GM12878 (cell line): ENCODE results near the gene FN3K. TPM values are rescaled to one million over a fixed set of nuclear protein-coding genes. Genes with fewer than 3 reads are reported as not detected.
A peak's percentile ranks its signal among the peaks of the same experiment; 100 is the strongest.

ENCODE experiments used
- ATAC-seq: fragments of 200-7000 bp; cut with Tn5 transposase; 3 replicates; pipeline ENCODE4 v1.9.1; 2020; ENCODE audit warnings: mild to moderate bottlenecking, moderate library complexity
- BruUV-seq: library from RNA; stranded (reverse); fragments of 400-500 nt; replicated peaks from 2 replicates; lab custom pipeline; 2021; lab: Mats Ljungman, UMichigan
- CTCF ChIA-PET: fragments of 300-600 bp; sonication (Branson Sonifier 250); formaldehyde crosslinking; extraction: SDS; loops from one replicate; lab custom pipeline; 2021; ENCODE audit warnings: inconsistent platforms; lab: Yijun Ruan, JAX
- POLR2A ChIA-PET: fragments of 350-600 bp; formaldehyde crosslinking; extraction: SDS; loops from one replicate; lab custom pipeline; 2021; ENCODE audit warnings: inconsistent platforms; lab: Charles Lee
- RAD21 ChIA-PET: fragments of 300-600 bp; sonication (Branson Sonifier 250); formaldehyde crosslinking; loops from one replicate; lab custom pipeline; 2023; ENCODE audit warnings: antibody characterized with exemption; ENCODE audit not compliant: unreplicated experiment; lab: Charles Lee
- SMC1A ChIA-PET: fragments of 300-600 bp; sonication (Branson Sonifier 250); formaldehyde crosslinking; loops from one replicate; lab custom pipeline; 2023; ENCODE audit not compliant: unreplicated experiment, uncharacterized antibody; lab: Charles Lee
- DNase-seq: peaks from one replicate; pipeline ENCODE4 v3.0.0-alpha.2; 2011; ENCODE audit warnings: low read depth, low spot score
- FAIRE-seq: peaks from 3 replicates; lab custom pipeline; 2011; peaks lifted over from hg19 to GRCh38; lab: Jason Lieb, UNC
- H2AFZ ChIP-seq: 2 replicates; pipeline ENCODE4 v1.6.0; 2011; ENCODE audit warnings: low read depth, low read length, control low read depth; ENCODE audit not compliant: control insufficient read depth
- H3K27ac ChIP-seq: 2 replicates; pipeline ENCODE4 v1.5.1; 2011; ENCODE audit warnings: control low read depth; ENCODE audit not compliant: control insufficient read depth, insufficient read depth
- H3K27me3 ChIP-seq, 2 experiments: replicated peaks in 1 of 2; 2 replicates each; pipeline versions ENCODE4 v1.6.0 to v1.6.1; 2011; ENCODE audit warnings: low read length in 1 of 2; ENCODE audit not compliant: control insufficient read depth in 2 of 2, insufficient read depth in 2 of 2
- H3K36me3 ChIP-seq, 2 experiments: 2 replicates each; pipeline ENCODE4 v1.5.1; 2011; ENCODE audit warnings: low read length in 1 of 2; ENCODE audit not compliant: control insufficient read depth in 2 of 2, insufficient read depth in 2 of 2
- H3K4me1 ChIP-seq: 2 replicates; pipeline ENCODE4 v1.6.1; 2011; ENCODE audit warnings: mild to moderate bottlenecking, low read length, moderate library complexity, mixed read lengths; ENCODE audit not compliant: control insufficient read depth, insufficient read depth
- H3K4me2 ChIP-seq: 2 replicates; pipeline ENCODE4 v1.6.0; 2011; ENCODE audit warnings: control low read depth; ENCODE audit not compliant: control insufficient read depth, insufficient read depth
- H3K4me3 ChIP-seq: fragments of 200-600 bp; sonication (generic); 2 replicates; pipeline ENCODE4 v1.5.1; 2016
- H3K79me2 ChIP-seq: 2 replicates; pipeline ENCODE4 v1.6.0; 2011; ENCODE audit warnings: low read length; ENCODE audit not compliant: control insufficient read depth, insufficient read depth
- H3K9ac ChIP-seq: 2 replicates; pipeline ENCODE4 v1.8.0; 2011; ENCODE audit warnings: low read length, control low read depth, mixed read lengths; ENCODE audit not compliant: control insufficient read depth, insufficient read depth
- H3K9me3 ChIP-seq: replicated peaks from 3 replicates; pipeline ENCODE4 v1.5.1; 2011; ENCODE audit warnings: mild to moderate bottlenecking, low read length; ENCODE audit not compliant: control insufficient read depth, insufficient read depth
- H4K20me1 ChIP-seq: 2 replicates; pipeline ENCODE4 v1.6.0; 2011; ENCODE audit not compliant: control insufficient read depth, insufficient read depth
- BACH1 ChIP-seq: fragments of 450-650 bp; IDR thresholded peaks from 2 replicates; pipeline ENCODE4 v1.6.1; 2017; ENCODE audit warnings: mild to moderate bottlenecking, borderline replicate concordance
- BHLHE40 ChIP-seq, 2 experiments: fragments of 450-650 bp in 1 of 2; IDR thresholded peaks; 2 replicates each; pipeline ENCODE4 v1.6.1; 2011 to 2017; ENCODE audit warnings: low read depth in 2 of 2, borderline replicate concordance in 1 of 2, improper control_type of control experiment in 1 of 2, low read length in 1 of 2, mild to moderate bottlenecking in 1 of 2
- GATAD2B ChIP-seq: fragments of 450-650 bp; conservative IDR thresholded peaks from 2 replicates; pipeline ENCODE4 v1.6.1; 2017; ENCODE audit warnings: low read depth, mild to moderate bottlenecking, moderate library complexity
- LARP7 ChIP-seq: fragments of 450-650 bp; IDR thresholded peaks from 2 replicates; pipeline ENCODE4 v1.6.1; 2017; ENCODE audit warnings: mild to moderate bottlenecking
- RB1 ChIP-seq: fragments of 450-650 bp; formaldehyde crosslinking; IDR thresholded peaks from 2 replicates; pipeline ENCODE4 v1.6.1; 2017; ENCODE audit warnings: mild to moderate bottlenecking, borderline replicate concordance
- SIX5 ChIP-seq: IDR thresholded peaks from 2 replicates; pipeline ENCODE4 v1.6.1; 2011; ENCODE audit warnings: mild to moderate bottlenecking, low read depth, low read length, moderate library complexity; ENCODE audit not compliant: severe bottlenecking
- SMARCA5 ChIP-seq: fragments of 450-650 bp; IDR thresholded peaks from 2 replicates; pipeline ENCODE4 v1.6.1; 2017; ENCODE audit warnings: mild to moderate bottlenecking
- ZNF217 ChIP-seq: fragments of 450-650 bp; IDR thresholded peaks from 2 replicates; pipeline ENCODE4 v1.6.1; 2017; ENCODE audit warnings: antibody characterized with exemption, mild to moderate bottlenecking
- WGBS: methylation state at CpG from one replicate; pipeline ENCODE4 v1.1.6; 2016; ENCODE audit warnings: low lambda C conversion rate; ENCODE audit not compliant: insufficient replicate concordance, insufficient coverage; ENCODE audit errors: missing lambda C conversion rate; 5-methylcytosine and 5-hydroxymethylcytosine counted together
- in situ Hi-C: fragments of 300-500 bp; cut with MboI; formaldehyde crosslinking; loops from 9 replicates; pipeline ENCODE4 v1.14.3; 2018; ENCODE audit warnings: mixed read lengths
- intact Hi-C: fragments of 100-400 bp; cut with micrococcal nuclease; formaldehyde crosslinking; loops from one replicate; pipeline ENCODE4 v1.14.2; 2022; ENCODE audit not compliant: unreplicated experiment
- polyA plus RNA-seq, 11 experiments: library from polyadenylated mRNA; depleted of rRNA in 4 of 11; unstranded in 6 of 11; stranded (reverse) in 5 of 11; fragments of >200 nt; fragmentation: Nextera tagmentation in 4 of 11; fragmentation: Illumina TruSeq in 1 of 11; extraction: Ambion mirVana in 4 of 11; extraction: Trizol in 1 of 11; gene quantifications; 1 replicate in 1 of 11; 2 replicates in 10 of 11; pipeline versions ENCODE4 v1.2.1 to v1.2.3, GENCODE V29; 2011 to 2016; ENCODE audit warnings: inconsistent platforms in 2 of 11, missing spikeins in 2 of 11, low read depth in 1 of 11
- total RNA-seq, 4 experiments: library from RNA; depleted of rRNA in 3 of 4; stranded (reverse); fragments of >200 nt in 3 of 4; fragmentation: Illumina TruSeq in 1 of 4; extraction: Trizol in 1 of 4; gene quantifications; 2 replicates each; pipeline versions ENCODE4 v1.2.1 to v1.2.3, GENCODE V29; 2013 to 2021
- TF ChIP-seq, protein P1 (sequence below): IDR thresholded peaks from 2 replicates; pipeline ENCODE4 v1.6.1; 2011; ENCODE audit warnings: low read depth, mild to moderate bottlenecking, low read length, moderate library complexity, borderline replicate concordance; ENCODE audit errors: extremely low read depth
- TF ChIP-seq, protein P2 (sequence below): IDR thresholded peaks from 2 replicates; pipeline ENCODE4 v1.6.1; 2011; ENCODE audit warnings: mild to moderate bottlenecking, low read depth, low read length, moderate library complexity; ENCODE audit not compliant: insufficient replicate concordance
- TF ChIP-seq, protein P3 (sequence below): fragments of 450-650 bp; IDR thresholded peaks from 2 replicates; pipeline ENCODE4 v1.6.1; 2017; ENCODE audit warnings: mild to moderate bottlenecking, moderate library complexity
- TF ChIP-seq, protein P4 (sequence below): fragments of 450-650 bp; conservative IDR thresholded peaks from 2 replicates; pipeline ENCODE4 v1.6.1; 2017; ENCODE audit warnings: mild to moderate bottlenecking, moderate library complexity

The FN3K gene
- total and polyA plus RNA-seq, 10 of the 15 experiments (the other 5 are each of a cell fraction or from before 2014, with no cell fraction given): 0.08 to 0.51 (median 0.17) TPM; not detected in 7

DNA sequence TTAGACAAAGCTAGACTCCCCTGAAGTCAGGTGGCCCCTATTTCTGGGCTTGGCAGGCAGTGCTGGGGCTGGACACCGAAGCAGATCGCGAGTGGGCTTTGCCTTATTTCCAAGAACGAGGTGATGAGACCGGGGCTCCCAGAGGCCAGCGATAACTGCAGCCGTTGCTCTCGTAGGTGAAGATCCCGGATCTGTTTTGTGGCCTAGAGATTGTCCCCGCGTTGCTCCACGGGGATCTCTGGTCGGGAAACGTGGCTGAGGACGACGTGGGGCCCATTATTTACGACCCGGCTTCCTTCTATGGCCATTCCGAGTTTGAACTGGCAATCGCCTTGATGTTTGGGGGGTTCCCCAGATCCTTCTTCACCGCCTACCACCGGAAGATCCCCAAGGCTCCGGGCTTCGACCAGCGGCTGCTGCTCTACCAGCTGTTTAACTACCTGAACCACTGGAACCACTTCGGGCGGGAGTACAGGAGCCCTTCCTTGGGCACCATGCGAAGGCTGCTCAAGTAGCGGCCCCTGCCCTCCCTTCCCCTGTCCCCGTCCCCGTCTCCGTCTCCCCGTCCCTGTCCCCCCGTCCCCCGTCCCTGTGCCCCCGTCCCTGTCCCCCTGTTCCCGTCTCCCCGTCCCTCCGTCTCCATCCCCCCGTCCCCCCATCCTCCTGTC is 15.0 kb downstream of the FN3K start (continued):
- TF ChIP-seq, protein P1, sequence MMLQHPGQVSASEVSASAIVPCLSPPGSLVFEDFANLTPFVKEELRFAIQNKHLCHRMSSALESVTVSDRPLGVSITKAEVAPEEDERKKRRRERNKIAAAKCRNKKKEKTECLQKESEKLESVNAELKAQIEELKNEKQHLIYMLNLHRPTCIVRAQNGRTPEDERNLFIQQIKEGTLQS: no peak
- no peak for TF ChIP-seq SIX5
- TF ChIP-seq, all 136 proteins: peak for 0

DNA sequence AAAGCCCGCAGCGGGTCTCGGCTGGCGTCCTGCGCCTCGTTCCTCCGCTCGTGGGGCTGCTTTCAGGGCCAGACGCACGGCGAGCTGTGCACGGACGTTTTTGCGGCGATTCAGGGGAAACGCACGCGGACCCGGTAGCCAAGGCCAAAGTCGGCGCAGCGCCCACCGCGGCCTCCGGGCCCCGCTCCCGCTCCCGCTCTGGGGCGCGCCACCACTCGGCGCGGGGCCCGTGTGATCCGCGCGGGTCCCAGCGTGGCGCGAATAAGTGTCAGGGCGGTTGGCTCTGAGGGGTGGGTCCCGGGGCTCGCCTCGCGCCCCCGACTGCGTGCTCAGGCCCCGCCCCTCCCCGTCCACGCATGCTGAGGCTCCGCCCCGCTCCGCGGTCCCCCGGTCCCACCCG is 15.8 kb downstream of the FN3K start:
- peak in 1 of 2 experiments; percentile 25; a peak in 1 of 4 replicates for TF ChIP-seq BHLHE40 (IDR thresholded peaks at IDR 0.05; ENCODE audit: borderline replicate concordance in 1 of 2, low read depth in 2 of 2, low read length in 1 of 2)
- peak; percentile 65 for TF ChIP-seq SMARCA5
- peak; percentile 15; the same call in 1 of the 2 replicates for TF ChIP-seq GATAD2B
- TF ChIP-seq, protein P2, sequence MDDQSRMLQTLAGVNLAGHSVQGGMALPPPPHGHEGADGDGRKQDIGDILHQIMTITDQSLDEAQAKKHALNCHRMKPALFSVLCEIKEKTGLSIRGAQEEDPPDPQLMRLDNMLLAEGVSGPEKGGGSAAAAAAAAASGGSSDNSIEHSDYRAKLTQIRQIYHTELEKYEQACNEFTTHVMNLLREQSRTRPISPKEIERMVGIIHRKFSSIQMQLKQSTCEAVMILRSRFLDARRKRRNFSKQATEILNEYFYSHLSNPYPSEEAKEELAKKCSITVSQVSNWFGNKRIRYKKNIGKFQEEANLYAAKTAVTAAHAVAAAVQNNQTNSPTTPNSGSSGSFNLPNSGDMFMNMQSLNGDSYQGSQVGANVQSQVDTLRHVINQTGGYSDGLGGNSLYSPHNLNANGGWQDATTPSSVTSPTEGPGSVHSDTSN: no peak
- 0 out of 2 replicates have a peak, but pooled peaks have one; percentile 19 for TF ChIP-seq ZNF217
- TF ChIP-seq, protein P3, sequence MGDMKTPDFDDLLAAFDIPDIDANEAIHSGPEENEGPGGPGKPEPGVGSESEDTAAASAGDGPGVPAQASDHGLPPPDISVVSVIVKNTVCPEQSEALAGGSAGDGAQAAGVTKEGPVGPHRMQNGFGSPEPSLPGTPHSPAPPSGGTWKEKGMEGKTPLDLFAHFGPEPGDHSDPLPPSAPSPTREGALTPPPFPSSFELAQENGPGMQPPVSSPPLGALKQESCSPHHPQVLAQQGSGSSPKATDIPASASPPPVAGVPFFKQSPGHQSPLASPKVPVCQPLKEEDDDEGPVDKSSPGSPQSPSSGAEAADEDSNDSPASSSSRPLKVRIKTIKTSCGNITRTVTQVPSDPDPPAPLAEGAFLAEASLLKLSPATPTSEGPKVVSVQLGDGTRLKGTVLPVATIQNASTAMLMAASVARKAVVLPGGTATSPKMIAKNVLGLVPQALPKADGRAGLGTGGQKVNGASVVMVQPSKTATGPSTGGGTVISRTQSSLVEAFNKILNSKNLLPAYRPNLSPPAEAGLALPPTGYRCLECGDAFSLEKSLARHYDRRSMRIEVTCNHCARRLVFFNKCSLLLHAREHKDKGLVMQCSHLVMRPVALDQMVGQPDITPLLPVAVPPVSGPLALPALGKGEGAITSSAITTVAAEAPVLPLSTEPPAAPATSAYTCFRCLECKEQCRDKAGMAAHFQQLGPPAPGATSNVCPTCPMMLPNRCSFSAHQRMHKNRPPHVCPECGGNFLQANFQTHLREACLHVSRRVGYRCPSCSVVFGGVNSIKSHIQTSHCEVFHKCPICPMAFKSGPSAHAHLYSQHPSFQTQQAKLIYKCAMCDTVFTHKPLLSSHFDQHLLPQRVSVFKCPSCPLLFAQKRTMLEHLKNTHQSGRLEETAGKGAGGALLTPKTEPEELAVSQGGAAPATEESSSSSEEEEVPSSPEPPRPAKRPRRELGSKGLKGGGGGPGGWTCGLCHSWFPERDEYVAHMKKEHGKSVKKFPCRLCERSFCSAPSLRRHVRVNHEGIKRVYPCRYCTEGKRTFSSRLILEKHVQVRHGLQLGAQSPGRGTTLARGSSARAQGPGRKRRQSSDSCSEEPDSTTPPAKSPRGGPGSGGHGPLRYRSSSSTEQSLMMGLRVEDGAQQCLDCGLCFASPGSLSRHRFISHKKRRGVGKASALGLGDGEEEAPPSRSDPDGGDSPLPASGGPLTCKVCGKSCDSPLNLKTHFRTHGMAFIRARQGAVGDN: peak; percentile 45
- TF ChIP-seq, protein P4, sequence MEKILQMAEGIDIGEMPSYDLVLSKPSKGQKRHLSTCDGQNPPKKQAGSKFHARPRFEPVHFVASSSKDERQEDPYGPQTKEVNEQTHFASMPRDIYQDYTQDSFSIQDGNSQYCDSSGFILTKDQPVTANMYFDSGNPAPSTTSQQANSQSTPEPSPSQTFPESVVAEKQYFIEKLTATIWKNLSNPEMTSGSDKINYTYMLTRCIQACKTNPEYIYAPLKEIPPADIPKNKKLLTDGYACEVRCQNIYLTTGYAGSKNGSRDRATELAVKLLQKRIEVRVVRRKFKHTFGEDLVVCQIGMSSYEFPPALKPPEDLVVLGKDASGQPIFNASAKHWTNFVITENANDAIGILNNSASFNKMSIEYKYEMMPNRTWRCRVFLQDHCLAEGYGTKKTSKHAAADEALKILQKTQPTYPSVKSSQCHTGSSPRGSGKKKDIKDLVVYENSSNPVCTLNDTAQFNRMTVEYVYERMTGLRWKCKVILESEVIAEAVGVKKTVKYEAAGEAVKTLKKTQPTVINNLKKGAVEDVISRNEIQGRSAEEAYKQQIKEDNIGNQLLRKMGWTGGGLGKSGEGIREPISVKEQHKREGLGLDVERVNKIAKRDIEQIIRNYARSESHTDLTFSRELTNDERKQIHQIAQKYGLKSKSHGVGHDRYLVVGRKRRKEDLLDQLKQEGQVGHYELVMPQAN: peak; percentile 55; the same call in 1 of the 2 replicates
- peak; percentile 65 for TF ChIP-seq BACH1
- TF ChIP-seq RB1: peak; percentile 30; the same call in 1 of the 2 replicates
- peak; percentile 82; the same call in 1 of the 2 replicates for TF ChIP-seq LARP7
- no peak for TF ChIP-seq SIX5
- no peaks in the 10 kb centered on the region for H3K27me3 ChIP-seq
- peak; percentile 63 for ATAC-seq
- H3K4me3 ChIP-seq: peak overlapping the region; percentile 60; the same call in 1 of the 2 replicates
- no TSS peak for BruUV-seq
- no peaks in the 10 kb centered on the region for H4K20me1 ChIP-seq
- 0 out of 2 replicates have a peak, but pooled peaks cover 2% of the 10 kb centered on the region for H3K4me1 ChIP-seq
- ChIA-PET SMC1A (no interaction called here), RAD21 (no interaction called here), POLR2A (no interaction called here), CTCF (no interaction called here)
- H3K9ac ChIP-seq: no peak overlapping the region
- H3K36me3 ChIP-seq: no peaks in the 10 kb centered on the region
- intact Hi-C loops: loop anchor here (10.0 kb wide), 1 partner anchor 106 kb away; the partner anchor contains the start of gene WDR45B
- H2AFZ ChIP-seq: peak overlapping the region; percentile 87
- no peaks in the 10 kb centered on the region; the same call in 2 of the 3 replicates for H3K9me3 ChIP-seq
- in situ Hi-C loops: no loop called here
- H3K4me2 ChIP-seq: peak overlapping the region; percentile 79
- H3K79me2 ChIP-seq: peaks cover 16% of the 10 kb centered on the region
- no peak for FAIRE-seq
- no peak for DNase-seq
- H3K27ac ChIP-seq: no peak overlapping the region
- 1% methylated on average over 31 of the region's 56 CpGs for WGBS
